HG02763 (cell line): ENCODE measurements around the gene MYH14.

Experiments
- ATAC-seq: cut with Tn5 transposase; IDR thresholded peaks from one replicate; pipeline ENCODE4 v1.9.1; 2021; ENCODE audit warnings: mild to moderate bottlenecking, moderate library complexity; ENCODE audit not compliant: unreplicated experiment

The MYH14 gene

DNA sequence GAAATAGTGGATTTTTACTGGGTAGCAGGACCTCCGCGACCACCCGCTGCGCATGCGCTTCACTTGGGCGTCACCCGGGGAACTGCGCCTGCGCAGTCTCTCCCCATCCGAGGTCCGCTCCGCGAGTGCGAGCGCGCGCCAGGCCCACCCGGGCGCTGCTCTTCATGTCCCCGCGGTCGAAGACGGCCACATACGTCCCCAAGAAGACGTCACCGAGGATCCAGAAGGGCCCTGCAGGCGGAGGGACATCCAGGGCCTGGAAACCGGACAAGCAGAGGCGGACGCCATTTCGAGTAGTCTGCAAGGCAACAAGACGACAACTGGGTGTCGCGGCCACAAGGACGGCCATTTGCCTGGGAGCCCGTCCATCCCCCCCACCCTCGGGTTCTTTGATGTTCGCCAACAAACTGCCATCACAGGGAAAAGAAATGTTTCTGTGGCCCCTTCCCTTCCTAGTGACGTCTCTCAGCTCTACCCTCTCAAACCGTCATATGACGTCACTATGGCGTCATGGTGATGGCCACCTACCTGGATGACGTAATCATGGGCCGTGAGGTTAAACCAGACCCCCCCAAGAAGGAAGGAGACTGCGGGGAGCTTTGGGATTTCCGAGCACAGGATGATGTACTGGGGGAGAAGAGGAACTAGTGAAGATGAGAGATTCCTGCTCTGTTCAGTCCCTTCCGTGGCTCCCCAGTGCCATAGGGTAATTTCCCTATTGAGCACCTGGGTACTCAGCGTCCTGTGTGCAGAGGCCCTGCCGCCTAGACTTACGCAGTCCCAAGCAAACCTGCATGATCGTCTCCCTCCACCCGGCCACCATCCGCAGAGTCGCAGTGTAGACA lies 155.3 kb downstream of the MYH14 start:
- no peak for ATAC-seq

- no peak for ATAC-seq
These were observed 156.0 kb downstream of the MYH14 start for GRCh38 chr19:50359328-50359818.
